Measurements from ENCODE around the gene MYL5. TPM values are rescaled to one million over a fixed set of nuclear protein-coding genes. Genes with fewer than 3 reads are reported as not detected.

MYL5 gene
- total and polyA plus RNA-seq, 2 of the 13 experiments (the other 11 are each of a cell fraction or from before 2014, with no cell fraction given) = 6.5 to 16.0 TPM

DNA sequence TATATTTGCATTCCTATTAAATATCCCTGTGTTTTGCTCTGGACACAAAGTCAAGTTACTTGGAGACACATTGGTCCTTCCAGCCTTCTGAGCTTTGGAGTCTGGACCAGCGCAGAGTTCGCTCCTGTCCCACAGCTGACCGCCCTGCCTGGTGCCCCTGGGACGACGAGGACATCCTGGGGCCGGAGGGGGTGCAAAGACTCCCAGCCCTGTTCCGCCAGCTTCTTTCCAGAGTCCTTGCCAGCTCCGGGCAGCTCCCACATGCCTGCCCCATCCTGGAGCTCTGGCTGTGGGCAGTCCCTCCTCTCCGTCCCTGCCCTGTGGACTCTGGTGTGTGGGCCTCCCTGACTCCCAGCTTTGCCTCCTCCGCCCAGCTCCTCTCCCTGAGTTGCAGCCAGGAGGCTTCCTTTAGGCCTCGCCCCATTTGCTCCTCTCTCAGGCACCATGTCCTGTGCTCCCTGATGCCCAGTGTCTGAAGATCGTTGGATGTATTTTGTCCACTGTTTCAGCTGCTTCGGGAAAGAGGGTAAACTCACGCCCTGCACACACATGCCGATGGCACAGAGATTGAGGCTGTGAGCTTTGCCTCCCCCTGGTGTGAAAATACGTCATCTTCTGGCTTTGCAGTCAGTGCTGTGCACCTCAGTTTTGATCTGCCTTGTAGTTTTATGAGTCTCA is 26.4 kb downstream of the MYL5 start (continued):
- TF ChIP-seq, protein P1, sequence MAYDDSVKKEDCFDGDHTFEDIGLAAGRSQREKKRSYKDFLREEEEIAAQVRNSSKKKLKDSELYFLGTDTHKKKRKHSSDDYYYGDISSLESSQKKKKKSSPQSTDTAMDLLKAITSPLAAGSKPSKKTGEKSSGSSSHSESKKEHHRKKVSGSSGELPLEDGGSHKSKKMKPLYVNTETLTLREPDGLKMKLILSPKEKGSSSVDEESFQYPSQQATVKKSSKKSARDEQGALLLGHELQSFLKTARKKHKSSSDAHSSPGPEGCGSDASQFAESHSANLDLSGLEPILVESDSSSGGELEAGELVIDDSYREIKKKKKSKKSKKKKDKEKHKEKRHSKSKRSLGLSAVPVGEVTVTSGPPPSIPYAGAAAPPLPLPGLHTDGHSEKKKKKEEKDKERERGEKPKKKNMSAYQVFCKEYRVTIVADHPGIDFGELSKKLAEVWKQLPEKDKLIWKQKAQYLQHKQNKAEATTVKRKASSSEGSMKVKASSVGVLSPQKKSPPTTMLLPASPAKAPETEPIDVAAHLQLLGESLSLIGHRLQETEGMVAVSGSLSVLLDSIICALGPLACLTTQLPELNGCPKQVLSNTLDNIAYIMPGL (CRISPR knock-in tag; IDR thresholded peaks at IDR 0.05; ENCODE audit: borderline replicate concordance in 1 of 2, low read depth in 1 of 2) = 0 out of 4 replicates have a peak, but pooled peaks of 1 of the 2 experiments have one; percentile 48
- no peak for TF ChIP-seq CBFB (CRISPR knock-in tag; IDR thresholded peaks at IDR 0.05)
- no peak for TF ChIP-seq KAT7 (CRISPR knock-in tag; IDR thresholded peaks at IDR 0.05; ENCODE audit: borderline replicate concordance)
- TF ChIP-seq ZNF629 (CRISPR knock-in tag; conservative IDR thresholded peaks at IDR 0.05) = 0 out of 2 replicates have a peak, but pooled peaks have one; percentile 9
- no peak; the same call in 1 of the 2 replicates for TF ChIP-seq TBX2 (CRISPR knock-in tag; IDR thresholded peaks at IDR 0.05; ENCODE audit: borderline replicate concordance)
- no peak for TF ChIP-seq AGO1 (IDR thresholded peaks at IDR 0.05; ENCODE audit: low read depth, low read length, poor library complexity, severe bottlenecking)
- TF ChIP-seq, protein P2, sequence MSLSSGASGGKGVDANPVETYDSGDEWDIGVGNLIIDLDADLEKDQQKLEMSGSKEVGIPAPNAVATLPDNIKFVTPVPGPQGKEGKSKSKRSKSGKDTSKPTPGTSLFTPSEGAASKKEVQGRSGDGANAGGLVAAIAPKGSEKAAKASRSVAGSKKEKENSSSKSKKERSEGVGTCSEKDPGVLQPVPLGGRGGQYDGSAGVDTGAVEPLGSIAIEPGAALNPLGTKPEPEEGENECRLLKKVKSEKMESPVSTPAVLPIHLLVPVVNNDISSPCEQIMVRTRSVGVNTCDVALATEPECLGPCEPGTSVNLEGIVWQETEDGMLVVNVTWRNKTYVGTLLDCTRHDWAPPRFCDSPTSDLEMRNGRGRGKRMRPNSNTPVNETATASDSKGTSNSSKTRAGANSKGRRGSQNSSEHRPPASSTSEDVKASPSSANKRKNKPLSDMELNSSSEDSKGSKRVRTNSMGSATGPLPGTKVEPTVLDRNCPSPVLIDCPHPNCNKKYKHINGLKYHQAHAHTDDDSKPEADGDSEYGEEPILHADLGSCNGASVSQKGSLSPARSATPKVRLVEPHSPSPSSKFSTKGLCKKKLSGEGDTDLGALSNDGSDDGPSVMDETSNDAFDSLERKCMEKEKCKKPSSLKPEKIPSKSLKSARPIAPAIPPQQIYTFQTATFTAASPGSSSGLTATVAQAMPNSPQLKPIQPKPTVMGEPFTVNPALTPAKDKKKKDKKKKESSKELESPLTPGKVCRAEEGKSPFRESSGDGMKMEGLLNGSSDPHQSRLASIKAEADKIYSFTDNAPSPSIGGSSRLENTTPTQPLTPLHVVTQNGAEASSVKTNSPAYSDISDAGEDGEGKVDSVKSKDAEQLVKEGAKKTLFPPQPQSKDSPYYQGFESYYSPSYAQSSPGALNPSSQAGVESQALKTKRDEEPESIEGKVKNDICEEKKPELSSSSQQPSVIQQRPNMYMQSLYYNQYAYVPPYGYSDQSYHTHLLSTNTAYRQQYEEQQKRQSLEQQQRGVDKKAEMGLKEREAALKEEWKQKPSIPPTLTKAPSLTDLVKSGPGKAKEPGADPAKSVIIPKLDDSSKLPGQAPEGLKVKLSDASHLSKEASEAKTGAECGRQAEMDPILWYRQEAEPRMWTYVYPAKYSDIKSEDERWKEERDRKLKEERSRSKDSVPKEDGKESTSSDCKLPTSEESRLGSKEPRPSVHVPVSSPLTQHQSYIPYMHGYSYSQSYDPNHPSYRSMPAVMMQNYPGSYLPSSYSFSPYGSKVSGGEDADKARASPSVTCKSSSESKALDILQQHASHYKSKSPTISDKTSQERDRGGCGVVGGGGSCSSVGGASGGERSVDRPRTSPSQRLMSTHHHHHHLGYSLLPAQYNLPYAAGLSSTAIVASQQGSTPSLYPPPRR (CRISPR knock-in tag; IDR thresholded peaks at IDR 0.05; ENCODE audit: borderline replicate concordance) = no peak
- no peak for TF ChIP-seq ZNF432 (CRISPR knock-in tag; IDR thresholded peaks at IDR 0.05; ENCODE audit: borderline replicate concordance)
- TF ChIP-seq, protein P3, sequence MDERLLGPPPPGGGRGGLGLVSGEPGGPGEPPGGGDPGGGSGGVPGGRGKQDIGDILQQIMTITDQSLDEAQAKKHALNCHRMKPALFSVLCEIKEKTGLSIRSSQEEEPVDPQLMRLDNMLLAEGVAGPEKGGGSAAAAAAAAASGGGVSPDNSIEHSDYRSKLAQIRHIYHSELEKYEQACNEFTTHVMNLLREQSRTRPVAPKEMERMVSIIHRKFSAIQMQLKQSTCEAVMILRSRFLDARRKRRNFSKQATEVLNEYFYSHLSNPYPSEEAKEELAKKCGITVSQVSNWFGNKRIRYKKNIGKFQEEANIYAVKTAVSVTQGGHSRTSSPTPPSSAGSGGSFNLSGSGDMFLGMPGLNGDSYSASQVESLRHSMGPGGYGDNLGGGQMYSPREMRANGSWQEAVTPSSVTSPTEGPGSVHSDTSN (CRISPR knock-in tag; IDR thresholded peaks at IDR 0.05) = no peak
- no peak for TF ChIP-seq ZNF724P (CRISPR knock-in tag; IDR thresholded peaks at IDR 0.05; ENCODE audit: borderline replicate concordance)
- TF ChIP-seq, protein P4, sequence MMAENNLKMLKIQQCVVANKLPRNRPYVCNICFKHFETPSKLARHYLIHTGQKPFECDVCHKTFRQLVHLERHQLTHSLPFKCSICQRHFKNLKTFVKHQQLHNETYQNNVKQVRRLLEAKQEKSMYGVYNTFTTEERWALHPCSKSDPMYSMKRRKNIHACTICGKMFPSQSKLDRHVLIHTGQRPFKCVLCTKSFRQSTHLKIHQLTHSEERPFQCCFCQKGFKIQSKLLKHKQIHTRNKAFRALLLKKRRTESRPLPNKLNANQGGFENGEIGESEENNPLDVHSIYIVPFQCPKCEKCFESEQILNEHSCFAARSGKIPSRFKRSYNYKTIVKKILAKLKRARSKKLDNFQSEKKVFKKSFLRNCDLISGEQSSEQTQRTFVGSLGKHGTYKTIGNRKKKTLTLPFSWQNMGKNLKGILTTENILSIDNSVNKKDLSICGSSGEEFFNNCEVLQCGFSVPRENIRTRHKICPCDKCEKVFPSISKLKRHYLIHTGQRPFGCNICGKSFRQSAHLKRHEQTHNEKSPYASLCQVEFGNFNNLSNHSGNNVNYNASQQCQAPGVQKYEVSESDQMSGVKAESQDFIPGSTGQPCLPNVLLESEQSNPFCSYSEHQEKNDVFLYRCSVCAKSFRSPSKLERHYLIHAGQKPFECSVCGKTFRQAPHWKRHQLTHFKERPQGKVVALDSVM (CRISPR knock-in tag; IDR thresholded peaks at IDR 0.05) = peak; percentile 97
- TF ChIP-seq ZSCAN25 (CRISPR knock-in tag; IDR thresholded peaks at IDR 0.05) = no peak
- no peak for TF ChIP-seq U2AF2 (IDR thresholded peaks at IDR 0.05; ENCODE audit: low read depth, low read length)
